Aortic smooth muscle cell (primary cell): ENCODE results near the gene OR2J3. TPM values are rescaled to one million over a fixed set of nuclear protein-coding genes. Genes with fewer than 3 reads are reported as not detected.

Experiments used
- total RNA-seq: library from RNA; depleted of rRNA; stranded (reverse); fragments of >200 nt; gene quantifications from 2 replicates; pipeline ENCODE4 v1.2.3, GENCODE V29; 2014

OR2J3 gene
- total RNA-seq: not detected in 2 replicates

DNA sequence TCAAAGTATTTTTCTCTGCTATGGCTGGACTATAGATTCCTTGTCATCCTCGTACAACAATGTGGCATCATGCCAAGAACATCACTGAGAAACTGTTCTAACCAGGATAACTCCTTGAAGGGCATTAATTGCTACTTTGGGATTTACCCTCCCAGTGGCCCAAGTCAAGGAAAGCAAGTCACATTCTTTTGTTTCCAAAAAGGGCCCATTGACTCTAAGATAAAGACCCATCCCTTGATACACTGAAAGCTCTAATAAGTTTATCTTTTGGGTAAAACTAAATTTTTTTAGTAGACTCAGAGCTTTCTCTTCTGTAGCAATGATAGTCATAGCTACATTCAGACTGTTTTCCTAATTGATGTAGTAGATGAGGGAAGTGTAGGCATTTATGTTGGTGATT, at the start of gene OR2J3:
Gene OR2J3 (plus strand): TSS at position 301 of the 400 bp plus-strand sequence. CDS start 3,833 bp downstream, outside the sequence.

GRCh38 chr6:29087213-29087612, 20.6 kb upstream of the OR2J3 start, which contains the start of gene OR2B3:
Gene OR2B3, minus strand, starts transcription at chr6:29087313. Its CDS starts 65 bp downstream, at chr6:29087248.

GRCh38 chr6:29099190-29099589, 8.7 kb upstream of the OR2J3 start, which contains the start of gene OR2J1:
Gene OR2J1, plus strand, starts transcription at chr6:29099490. Its CDS starts 1,453 bp downstream, at chr6:29100943.

Other genes with a start within 250 kb of the OR2J3 start
- gene TRIM27, start 184.1 kb upstream of the OR2J3 start, total RNA-seq: 48.7 and 62.4 TPM in 2 replicates
- 0.87 and 1.3 TPM in 2 replicates for gene ZNF311, start 102.7 kb upstream of the OR2J3 start, total RNA-seq
- gene OR2W1, start 62.9 kb upstream of the OR2J3 start, total RNA-seq: not detected in 2 replicates
- not detected in 2 replicates for gene OR2B3, start 20.7 kb upstream of the OR2J3 start, total RNA-seq
- gene OR2J1, start 8.6 kb upstream of the OR2J3 start, total RNA-seq: not detected in 2 replicates
- not detected in 2 replicates for gene OR2J2, start 62.8 kb downstream of the OR2J3 start, total RNA-seq
- not detected in 2 replicates for gene OR14J1, start 193.6 kb downstream of the OR2J3 start, total RNA-seq